Stomach (tissue), 9 donors: ENCODE results near the gene SPRR2E. TPM values are rescaled to one million over a fixed set of nuclear protein-coding genes. Genes with fewer than 3 reads are reported as not detected.
"Not testable (repeated sequence)": the region's sequence is repeated elsewhere in the genome, so short reads cannot be mapped to it uniquely, and the experiment has no call there.

Experiments
- DNase-seq, 2 donors: peaks; one replicate each; pipeline versions ENCODE4 v3.0.0 to v3.0.0-alpha.2; 2013 to 2019
- H3K27ac ChIP-seq, 5 donors: fragments of 200-600 bp in 4 of 5; sonication (generic) in 4 of 5; one replicate each; pipeline ENCODE4 v1.5.1; 2013 to 2019; ENCODE audit warnings: mild to moderate bottlenecking in 1 of 5, moderate library complexity in 1 of 5
- H3K27me3 ChIP-seq, 3 donors: fragments of 200-600 bp; sonication (generic); one replicate each; pipeline ENCODE4 v1.5.1; 2017 to 2019; ENCODE audit warnings: mixed run types in 1 of 3
- H3K36me3 ChIP-seq, 4 donors: fragments of 200-600 bp; sonication (generic); 1 replicate in 3 of 4; 2 replicates in 1 of 4; pipeline ENCODE4 v1.5.1; 2016 to 2019
- H3K4me1 ChIP-seq, 4 donors: fragments of 200-600 bp; sonication (generic); one replicate each; pipeline ENCODE4 v1.5.1; 2016 to 2019
- H3K4me3 ChIP-seq, 4 donors: fragments of 200-600 bp; sonication (generic) in 3 of 4; one replicate each; pipeline ENCODE4 v1.5.1; 2016 to 2019; ENCODE audit warnings: mild to moderate bottlenecking in 1 of 4
- H3K9me3 ChIP-seq, 4 donors: fragments of 200-600 bp; sonication (generic); one replicate each; pipeline ENCODE4 v1.5.1; 2016 to 2019
- EP300 ChIP-seq: sonication (generic); formaldehyde crosslinking; IDR thresholded peaks from one replicate; pipeline ENCODE4 v1.6.1; 2017; ENCODE audit warnings: antibody characterized with exemption
- POLR2A ChIP-seq, 4 donors: fragments of 450-650 bp; IDR thresholded peaks; one replicate each; pipeline ENCODE4 v1.6.1; 2016; ENCODE audit warnings: antibody characterized with exemption in 4 of 4, control low read depth in 2 of 4, mild to moderate bottlenecking in 1 of 4, moderate library complexity in 1 of 4
- POLR2AphosphoS5 ChIP-seq, 3 donors: sonication (generic); formaldehyde crosslinking; IDR thresholded peaks; one replicate each; pipeline ENCODE4 v1.6.1; 2016; ENCODE audit warnings: antibody characterized with exemption in 3 of 3
- WGBS, 5 donors: extraction: QIAGEN DNeasy Blood & Tissue Kit in 3 of 5; methylation state at CpG; one replicate each; pipeline versions ENCODE4 v1.1.5 to v1.1.7; 2013 to 2018; 5-methylcytosine and 5-hydroxymethylcytosine counted together
- intact Hi-C: fragments of 100-400 bp; cut with DNase I; formaldehyde crosslinking; loops from one replicate; pipeline ENCODE4 v1.15.1; 2023; ENCODE audit warnings: low total_unique reads
- polyA plus RNA-seq, 3 donors: library from polyadenylated mRNA; stranded (reverse); fragments of 200-250 nt; gene quantifications; one replicate each; pipeline ENCODE4 v1.2.3, GENCODE V29; 2013
- total RNA-seq, 5 donors: library from RNA; depleted of rRNA; stranded (reverse); fragments of >200 nt; gene quantifications; one replicate each; pipeline versions ENCODE4 v1.1.0 to v1.2.3, GENCODE V29; 2014 to 2016
- TF ChIP-seq, protein P1 (sequence below), 7 experiments: fragments of 450-650 bp in 4 of 7; fragments of 200-600 bp in 3 of 7; sonication (generic) in 3 of 7; IDR thresholded peaks; one replicate each; pipeline ENCODE4 v1.5.1; 2016 to 2019; ENCODE audit warnings: antibody characterized with exemption in 7 of 7, control low read depth in 2 of 7, mild to moderate bottlenecking in 1 of 7
- donor health status: healthy with polysubstance abuse.
- donor health status: Bipolar disorder and iron deficiency.
- donor health status: healthy.

The SPRR2E gene
- total and polyA plus RNA-seq, 8 donors = 27.4 to 54.8 TPM; not detected in 6

DNA sequence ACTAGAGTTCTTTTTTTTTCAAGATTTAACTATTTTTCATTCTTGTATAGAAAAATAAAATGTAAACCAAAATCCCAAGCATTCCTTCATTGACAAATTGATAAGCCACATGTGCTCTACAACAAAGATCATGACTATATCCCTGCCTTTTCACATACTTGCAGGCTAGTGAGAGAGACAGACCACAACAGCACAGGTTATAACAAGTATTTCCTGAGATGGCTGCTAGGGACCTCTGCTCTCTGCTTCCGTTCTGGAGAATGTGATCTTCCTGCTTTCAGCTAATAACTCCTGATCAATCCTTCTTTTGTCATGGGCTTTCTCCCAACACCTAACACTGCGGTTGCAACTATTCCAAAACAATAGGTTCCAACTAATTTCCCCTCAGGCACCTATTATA lies 33.0 kb upstream of the SPRR2E start:
- 70 to 85% (median 76%) methylated on average over 2 of the region's 2 CpGs for WGBS, 5 donors
- Histone ChIP-seq H3K4me3 (no peak overlapping the region), H3K27me3 (no peaks in the 10 kb centered on the region), H3K36me3 (no peaks in the 10 kb centered on the region), H3K4me1 (no peaks in the 10 kb centered on the region), H3K27ac (no peak overlapping the region), H3K9me3 (peaks cover 0 to 15% (median 10%) of the 10 kb centered on the region in 4 donors)
- TF ChIP-seq POLR2A (IDR thresholded peaks at IDR 0.05) = no peak
- no peak for TF ChIP-seq POLR2AphosphoS5 (IDR thresholded peaks at IDR 0.05)
- TF ChIP-seq, protein P1, sequence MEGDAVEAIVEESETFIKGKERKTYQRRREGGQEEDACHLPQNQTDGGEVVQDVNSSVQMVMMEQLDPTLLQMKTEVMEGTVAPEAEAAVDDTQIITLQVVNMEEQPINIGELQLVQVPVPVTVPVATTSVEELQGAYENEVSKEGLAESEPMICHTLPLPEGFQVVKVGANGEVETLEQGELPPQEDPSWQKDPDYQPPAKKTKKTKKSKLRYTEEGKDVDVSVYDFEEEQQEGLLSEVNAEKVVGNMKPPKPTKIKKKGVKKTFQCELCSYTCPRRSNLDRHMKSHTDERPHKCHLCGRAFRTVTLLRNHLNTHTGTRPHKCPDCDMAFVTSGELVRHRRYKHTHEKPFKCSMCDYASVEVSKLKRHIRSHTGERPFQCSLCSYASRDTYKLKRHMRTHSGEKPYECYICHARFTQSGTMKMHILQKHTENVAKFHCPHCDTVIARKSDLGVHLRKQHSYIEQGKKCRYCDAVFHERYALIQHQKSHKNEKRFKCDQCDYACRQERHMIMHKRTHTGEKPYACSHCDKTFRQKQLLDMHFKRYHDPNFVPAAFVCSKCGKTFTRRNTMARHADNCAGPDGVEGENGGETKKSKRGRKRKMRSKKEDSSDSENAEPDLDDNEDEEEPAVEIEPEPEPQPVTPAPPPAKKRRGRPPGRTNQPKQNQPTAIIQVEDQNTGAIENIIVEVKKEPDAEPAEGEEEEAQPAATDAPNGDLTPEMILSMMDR (IDR thresholded peaks at IDR 0.05) = no peak
- TF ChIP-seq EP300 = no peak
- intact Hi-C loops = no loop called here
- DNase-seq = no peak

DNA sequence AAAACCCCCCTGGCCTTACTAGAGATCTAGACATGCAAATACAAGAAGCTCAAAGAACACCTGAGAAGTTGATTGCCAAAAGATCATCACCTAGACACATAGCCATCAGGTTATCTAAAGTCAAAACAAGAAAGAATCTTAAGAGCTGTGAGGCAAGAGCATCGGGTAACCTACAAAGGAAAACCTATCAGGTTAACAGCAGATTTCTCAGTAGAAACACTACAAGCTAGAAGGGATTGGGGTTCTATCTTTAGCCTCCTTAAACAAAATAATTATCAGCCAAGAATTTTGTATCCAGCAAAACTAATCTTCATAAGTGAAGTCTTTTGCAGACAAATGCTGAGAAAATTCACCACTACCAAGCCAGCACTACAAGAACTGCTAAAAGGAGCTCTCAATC lies 31.2 kb upstream of the SPRR2E start:
- no peaks in the 10 kb centered on the region for H3K36me3 ChIP-seq
- H3K27me3 ChIP-seq = no peaks in the 10 kb centered on the region
- intact Hi-C loops = no loop called here
- no peak for DNase-seq
- TF ChIP-seq POLR2AphosphoS5 (IDR thresholded peaks at IDR 0.05) (no peak), EP300 (no peak), POLR2A (IDR thresholded peaks at IDR 0.05) (no peak)
- TF ChIP-seq, protein P1 (IDR thresholded peaks at IDR 0.05) = no peak
- no peaks in the 10 kb centered on the region for H3K4me1 ChIP-seq
- 80 to 100% (median 92%) methylated on average over 1 of the region's 1 CpG for WGBS, 5 donors
- H3K9me3 ChIP-seq = peaks cover 0 to 15% (median 10%) of the 10 kb centered on the region in 4 donors
- no peak overlapping the region for H3K4me3 ChIP-seq
- no peak overlapping the region for H3K27ac ChIP-seq

DNA sequence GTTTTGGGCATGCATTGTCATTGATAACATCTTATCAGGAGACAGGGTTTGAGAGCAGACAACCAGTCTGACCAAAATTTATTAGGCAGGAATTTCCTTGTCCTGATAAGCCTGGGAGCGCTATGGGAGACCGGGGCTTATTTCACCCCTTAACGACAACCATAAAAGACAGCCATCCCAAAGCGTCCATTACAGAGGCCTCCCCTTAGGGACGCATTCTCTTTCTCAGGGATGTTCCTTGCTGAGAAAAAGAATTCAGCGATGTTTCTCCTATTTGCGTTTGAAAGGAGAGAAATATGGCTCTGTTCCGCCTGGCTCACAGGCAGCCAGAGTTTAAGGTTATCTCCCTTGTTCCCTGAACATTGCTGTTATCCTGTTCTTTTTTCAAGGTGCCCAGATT lies 29.5 kb upstream of the SPRR2E start:
- DNase-seq, H3K4me3 ChIP-seq, H3K27ac ChIP-seq, H3K27me3 ChIP-seq, H3K4me1 ChIP-seq, intact Hi-C loops, H3K36me3 ChIP-seq: not testable (repeated sequence)
- WGBS, 5 donors = 80 to 91% (median 88%) methylated on average over 8 of the region's 8 CpGs
- peaks cover 0 to 15% (median 10%) of the 10 kb centered on the region in 4 donors for H3K9me3 ChIP-seq

DNA sequence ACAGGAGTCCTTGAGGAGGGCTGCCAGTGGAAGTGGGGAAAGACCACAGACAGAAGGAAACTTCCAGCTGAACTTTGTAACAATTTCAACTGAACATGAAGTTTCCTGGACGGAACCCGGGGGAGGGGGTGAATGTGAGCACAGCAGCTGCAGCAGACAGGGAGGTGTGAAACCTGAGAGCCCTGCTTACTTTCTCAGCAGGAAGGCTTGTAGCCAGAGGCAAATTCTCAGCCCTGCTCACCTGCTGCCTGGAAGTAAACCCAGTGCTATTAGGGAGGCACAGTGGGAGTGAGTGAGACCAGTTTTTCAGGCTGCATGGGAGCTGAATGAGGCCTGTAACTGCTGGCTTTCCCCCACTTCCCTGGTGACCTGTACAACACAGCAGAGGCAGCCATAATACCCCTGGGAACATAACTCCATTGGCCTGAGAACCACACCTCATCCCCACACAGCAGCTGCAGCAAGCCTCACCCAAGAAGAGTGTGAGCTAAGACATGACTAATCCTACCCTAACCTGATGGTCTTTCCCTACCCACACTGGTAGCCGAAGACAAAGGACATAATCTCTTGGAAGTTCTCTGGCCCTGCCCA lies 28.6 kb upstream of the SPRR2E start:
- Histone ChIP-seq H3K4me1 (no peaks in the 10 kb centered on the region), H3K36me3 (no peaks in the 10 kb centered on the region), H3K9me3 (peaks cover 0 to 15% (median 10%) of the 10 kb centered on the region in 4 donors), H3K27me3 (no peaks in the 10 kb centered on the region), H3K27ac (peak overlapping the region; percentile 36 to 85 (median 44)), H3K4me3 (no peak overlapping the region)
- TF ChIP-seq POLR2AphosphoS5 (IDR thresholded peaks at IDR 0.05) (no peak), EP300 (no peak), POLR2A (IDR thresholded peaks at IDR 0.05) (no peak)
- TF ChIP-seq, protein P1 (IDR thresholded peaks at IDR 0.05) = no peak
- DNase-seq = peak; percentile 62 to 79
- 12 to 29% (median 17%) methylated on average over 3 of the region's 3 CpGs for WGBS, 5 donors
- intact Hi-C loops = no loop called here

DNA sequence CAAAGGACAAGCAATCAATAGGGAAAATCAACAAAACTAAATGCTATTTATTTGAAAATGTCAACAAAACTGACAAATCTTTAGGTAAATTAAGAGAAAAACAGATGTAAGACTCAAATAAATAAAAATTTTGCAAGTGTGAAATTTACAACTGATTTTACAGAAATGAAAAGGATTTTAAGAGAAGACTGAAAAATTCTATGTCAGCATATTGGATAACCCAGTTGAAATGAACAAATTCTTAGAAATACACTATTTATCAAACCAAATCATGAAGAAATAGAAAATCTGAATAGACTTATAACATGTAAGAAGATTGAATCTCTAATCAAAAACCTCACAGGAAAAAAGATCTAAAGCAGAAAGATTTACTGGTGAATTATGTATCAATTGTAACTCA lies 26.6 kb upstream of the SPRR2E start:
- TF ChIP-seq, protein P1 (IDR thresholded peaks at IDR 0.05) = no peak
- TF ChIP-seq POLR2A (IDR thresholded peaks at IDR 0.05) (no peak), POLR2AphosphoS5 (IDR thresholded peaks at IDR 0.05) (no peak), EP300 (no peak)
- Histone ChIP-seq H3K27ac (no peak overlapping the region), H3K27me3 (no peaks in the 10 kb centered on the region), H3K9me3 (peaks cover 0 to 15% (median 10%) of the 10 kb centered on the region in 4 donors), H3K4me1 (no peaks in the 10 kb centered on the region), H3K4me3 (no peak overlapping the region), H3K36me3 (no peaks in the 10 kb centered on the region)
- DNase-seq = no peak
- intact Hi-C loops = no loop called here
